Measurements from ENCODE around the gene OR10Z1.

Gene OR10Z1

DNA sequence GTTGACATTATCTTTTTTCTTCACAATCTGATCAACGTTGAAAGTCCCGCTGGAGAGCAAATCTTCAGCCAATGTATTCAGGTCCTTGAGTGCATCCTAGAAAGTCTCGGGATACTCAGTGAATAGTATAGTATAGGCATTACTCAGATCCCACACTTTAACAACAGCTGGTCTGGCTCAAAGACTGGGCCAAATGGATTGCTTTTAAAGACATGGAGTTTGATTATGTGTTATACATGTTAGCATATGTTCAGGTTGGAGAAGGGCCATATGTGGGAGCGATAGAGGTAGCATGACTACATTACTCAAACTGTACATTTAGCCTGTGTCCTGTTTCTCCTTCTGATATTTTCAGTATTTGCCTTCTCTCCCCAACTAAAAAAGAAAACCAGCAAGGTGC, 33.1 kb downstream of the OR10Z1 start:
- no peak overlapping the region for H3K4me3 ChIP-seq (ENCODE audit: low read length)
- DNase-seq (ENCODE audit: low read depth): no peak
- TF ChIP-seq, protein P1, sequence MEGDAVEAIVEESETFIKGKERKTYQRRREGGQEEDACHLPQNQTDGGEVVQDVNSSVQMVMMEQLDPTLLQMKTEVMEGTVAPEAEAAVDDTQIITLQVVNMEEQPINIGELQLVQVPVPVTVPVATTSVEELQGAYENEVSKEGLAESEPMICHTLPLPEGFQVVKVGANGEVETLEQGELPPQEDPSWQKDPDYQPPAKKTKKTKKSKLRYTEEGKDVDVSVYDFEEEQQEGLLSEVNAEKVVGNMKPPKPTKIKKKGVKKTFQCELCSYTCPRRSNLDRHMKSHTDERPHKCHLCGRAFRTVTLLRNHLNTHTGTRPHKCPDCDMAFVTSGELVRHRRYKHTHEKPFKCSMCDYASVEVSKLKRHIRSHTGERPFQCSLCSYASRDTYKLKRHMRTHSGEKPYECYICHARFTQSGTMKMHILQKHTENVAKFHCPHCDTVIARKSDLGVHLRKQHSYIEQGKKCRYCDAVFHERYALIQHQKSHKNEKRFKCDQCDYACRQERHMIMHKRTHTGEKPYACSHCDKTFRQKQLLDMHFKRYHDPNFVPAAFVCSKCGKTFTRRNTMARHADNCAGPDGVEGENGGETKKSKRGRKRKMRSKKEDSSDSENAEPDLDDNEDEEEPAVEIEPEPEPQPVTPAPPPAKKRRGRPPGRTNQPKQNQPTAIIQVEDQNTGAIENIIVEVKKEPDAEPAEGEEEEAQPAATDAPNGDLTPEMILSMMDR (conservative IDR thresholded peaks at IDR 0.05; ENCODE audit: low read depth, low read length): no peak

DNA sequence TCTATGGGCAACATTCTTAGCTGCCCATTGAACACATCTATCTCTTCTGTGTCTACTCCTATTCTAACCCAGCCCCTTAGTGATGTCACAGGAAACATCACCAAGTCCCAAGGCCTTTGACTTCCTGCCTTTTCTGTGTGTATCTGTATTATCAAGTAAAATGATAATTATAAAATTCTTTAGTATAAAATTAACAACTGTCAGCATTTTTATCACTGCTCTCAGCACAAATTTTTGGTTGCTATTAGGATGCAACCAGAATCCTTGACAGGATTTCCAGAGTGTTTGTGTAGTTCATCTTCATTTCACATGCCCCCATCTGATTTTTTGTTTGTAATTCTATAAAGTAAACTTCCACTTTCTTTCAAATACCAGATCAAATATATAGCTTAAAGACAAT, 33.8 kb downstream of the OR10Z1 start:
- TF ChIP-seq, protein P1 (conservative IDR thresholded peaks at IDR 0.05; ENCODE audit: low read depth, low read length): no peak
- DNase-seq (ENCODE audit: low read depth): no peak
- H3K4me3 ChIP-seq (ENCODE audit: low read length): no peak overlapping the region

DNA sequence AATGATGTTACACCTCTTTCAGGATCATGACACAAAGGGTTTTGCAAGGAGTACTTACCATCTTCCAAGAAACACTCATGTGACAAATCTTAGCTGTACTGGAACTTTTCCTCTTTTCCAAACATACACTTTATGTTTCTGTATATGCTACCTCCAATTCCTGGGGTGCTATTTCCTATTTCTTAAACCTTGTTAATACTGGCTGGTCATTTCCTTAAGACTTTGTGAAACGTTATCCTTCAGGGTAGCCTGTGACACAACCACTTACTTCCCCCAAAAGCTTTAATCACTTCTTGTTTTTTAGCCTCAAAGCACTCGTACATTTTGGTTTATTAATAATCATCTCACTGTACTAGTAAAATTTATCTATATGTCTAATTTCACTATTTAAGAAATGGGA, 39.4 kb downstream of the OR10Z1 start:
- H3K4me3 ChIP-seq (ENCODE audit: low read length): no peak overlapping the region
- DNase-seq (ENCODE audit: low read depth): no peak
- TF ChIP-seq, protein P1 (conservative IDR thresholded peaks at IDR 0.05; ENCODE audit: low read depth, low read length): no peak

DNA sequence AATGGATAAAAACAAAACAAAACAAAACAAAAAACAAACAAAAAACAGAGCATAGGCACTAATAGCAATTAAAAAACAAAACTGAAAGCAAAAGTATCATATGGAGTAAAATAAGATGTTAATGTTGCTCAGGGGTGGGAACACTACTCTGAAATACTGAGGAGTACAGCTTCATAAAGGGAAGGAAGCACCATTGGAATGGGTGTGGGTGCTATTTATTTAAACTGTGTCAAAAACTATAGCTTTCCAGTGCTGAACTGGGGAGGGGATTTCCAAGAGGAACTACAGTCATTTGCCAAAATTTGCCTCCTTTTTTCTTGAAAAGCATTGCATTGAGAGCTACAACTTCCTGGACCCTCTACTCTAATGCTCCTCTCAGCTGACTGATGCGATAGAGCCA, 41.4 kb downstream of the OR10Z1 start:
- H3K4me3 ChIP-seq (ENCODE audit: low read length): no peak overlapping the region

DNA sequence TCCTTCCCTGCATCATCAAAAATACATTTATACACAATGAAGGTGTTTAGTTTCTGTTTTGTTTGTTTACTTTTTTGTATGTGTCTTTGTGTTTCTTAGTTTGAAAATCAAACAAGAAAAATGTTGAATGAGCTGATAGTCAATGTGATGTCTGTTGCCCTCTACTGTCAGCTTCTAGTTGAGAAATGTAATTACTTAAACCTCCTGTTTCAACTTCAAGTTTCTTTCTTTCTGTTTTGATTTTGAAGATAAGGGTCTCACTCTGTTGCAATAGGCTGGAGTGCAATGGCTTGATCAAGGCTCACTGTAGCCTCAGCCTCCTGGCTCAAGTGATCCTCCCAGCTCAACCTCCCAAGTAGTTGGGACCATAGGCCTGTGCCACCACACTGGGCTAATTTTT, 44.0 kb downstream of the OR10Z1 start:
- TF ChIP-seq, protein P1 (conservative IDR thresholded peaks at IDR 0.05; ENCODE audit: low read depth, low read length): no peak
- H3K4me3 ChIP-seq (ENCODE audit: low read length): no peak overlapping the region
- no peak for DNase-seq (ENCODE audit: low read depth)

More for the DNA sequence above, 41.4 kb downstream of the OR10Z1 start:
- TF ChIP-seq, protein P1 (conservative IDR thresholded peaks at IDR 0.05; ENCODE audit: low read depth, low read length): no peak
- DNase-seq (ENCODE audit: low read depth): no peak

DNA sequence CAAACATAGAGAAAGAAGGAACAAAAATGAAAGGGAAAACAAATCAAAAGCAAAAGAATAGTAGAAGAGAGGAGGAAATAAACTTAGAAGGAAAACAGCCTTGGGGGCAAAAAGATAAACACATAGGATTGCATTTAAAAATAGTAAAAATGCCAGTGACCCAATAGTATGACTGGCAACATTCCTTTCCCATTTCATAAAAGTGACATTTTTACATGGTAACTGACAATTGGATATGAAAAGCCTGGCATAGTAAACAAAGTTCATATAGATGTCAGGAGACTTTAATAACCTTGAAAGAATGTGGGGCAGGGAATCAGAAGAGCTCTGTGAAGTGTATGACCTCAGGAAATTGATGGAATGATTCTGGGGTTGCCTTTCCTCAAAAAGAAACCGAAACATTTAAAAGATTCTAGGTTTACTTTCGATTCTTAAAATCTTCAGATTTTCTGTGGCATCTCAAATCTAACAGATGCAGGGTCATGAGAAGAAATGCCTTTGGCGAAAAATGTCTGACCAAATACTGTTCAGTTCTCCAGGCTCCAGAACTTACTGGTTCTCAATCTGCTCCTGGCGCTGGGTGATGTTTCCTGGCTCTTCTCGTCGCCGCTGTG, 47.8 kb downstream of the OR10Z1 start:
- TF ChIP-seq, protein P1 (conservative IDR thresholded peaks at IDR 0.05; ENCODE audit: low read depth, low read length): no peak
- H3K4me3 ChIP-seq (ENCODE audit: low read length): no peak overlapping the region
- no peak for DNase-seq (ENCODE audit: low read depth)

DNA sequence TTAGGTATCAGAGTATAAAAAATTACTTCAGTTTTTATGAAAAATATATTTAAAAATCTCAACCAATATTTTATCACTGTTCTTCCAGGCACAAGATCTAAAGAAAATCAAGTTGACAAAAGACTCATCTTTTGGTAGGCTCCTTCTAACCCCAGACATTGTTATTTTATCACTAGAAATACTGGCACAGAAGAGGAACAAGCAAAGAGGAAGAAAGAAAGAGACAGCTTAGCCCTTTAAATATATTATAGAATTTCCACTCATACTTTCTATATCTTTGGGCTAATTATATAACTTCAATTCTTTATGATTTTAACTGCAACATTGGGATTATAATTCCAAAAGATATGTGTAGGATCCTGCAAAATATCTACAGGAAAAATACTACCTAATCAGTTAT, 49.0 kb downstream of the OR10Z1 start:
- H3K4me3 ChIP-seq (ENCODE audit: low read length): no peak overlapping the region
- TF ChIP-seq, protein P1 (conservative IDR thresholded peaks at IDR 0.05; ENCODE audit: low read depth, low read length): no peak
- no peak for DNase-seq (ENCODE audit: low read depth)
